TTC549 (cell line): Measurements from ENCODE around the gene ROR2.

Source experiments
- FAIRE-seq: peaks from 2 replicates; lab custom pipeline; 2012; peaks lifted over from hg19 to GRCh38; lab: Jason Lieb, UNC

The ROR2 gene

GRCh38 chr9:91948597-91949391 lies 1.2 kb downstream of the ROR2 start:
- FAIRE-seq, result no peak

- no peak for FAIRE-seq
Measured at GRCh38 chr9:91948101-91948596, 1.9 kb downstream of the ROR2 start.

- FAIRE-seq, result no peak
Measured at GRCh38 chr9:91946653-91947488, 3.2 kb downstream of the ROR2 start.

- FAIRE-seq, result no peak
Measured at GRCh38 chr9:91946196-91946595, 3.8 kb downstream of the ROR2 start.

GRCh38 chr9:91945277-91946085 lies 4.5 kb downstream of the ROR2 start:
- FAIRE-seq, result no peak

- no peak for FAIRE-seq
Measured at GRCh38 chr9:91944711-91945110, 5.3 kb downstream of the ROR2 start.

GRCh38 chr9:91943478-91944470 lies 6.3 kb downstream of the ROR2 start:
- no peak for FAIRE-seq

GRCh38 chr9:91942201-91942600 lies 7.8 kb downstream of the ROR2 start:
- no peak for FAIRE-seq

GRCh38 chr9:91939978-91940377 lies 10.1 kb downstream of the ROR2 start:
- no peak for FAIRE-seq

GRCh38 chr9:91937727-91938126 lies 12.3 kb downstream of the ROR2 start:
- no peak for FAIRE-seq

GRCh38 chr9:91937056-91937455 lies 13.0 kb downstream of the ROR2 start:
- no peak for FAIRE-seq

GRCh38 chr9:91935805-91936514 lies 14.1 kb downstream of the ROR2 start:
- no peak for FAIRE-seq

GRCh38 chr9:91935066-91935749 lies 14.8 kb downstream of the ROR2 start:
- FAIRE-seq, result no peak

GRCh38 chr9:91934654-91935053 lies 15.4 kb downstream of the ROR2 start:
- no peak for FAIRE-seq

- no peak for FAIRE-seq
Measured at GRCh38 chr9:91933556-91934352, 16.3 kb downstream of the ROR2 start.

- FAIRE-seq, result no peak
Measured at GRCh38 chr9:91930475-91930874, 19.6 kb downstream of the ROR2 start.

- FAIRE-seq, result no peak
Measured at GRCh38 chr9:91929331-91929730, 20.7 kb downstream of the ROR2 start.

- no peak for FAIRE-seq
Measured at GRCh38 chr9:91927922-91928510, 22.0 kb downstream of the ROR2 start.

- no peak for FAIRE-seq
Measured at GRCh38 chr9:91924090-91924489, 25.9 kb downstream of the ROR2 start.
